ENCODE results near the gene HADH. TPM values are rescaled to one million over a fixed set of nuclear protein-coding genes. Genes with fewer than 3 reads are reported as not detected.
"Not testable (repeated sequence)": the region's sequence is repeated elsewhere in the genome, so short reads cannot be mapped to it uniquely, and the experiment has no call there.

The HADH gene
- total RNA-seq, 2 donors from 2014 or later: 32.5 to 53.0 TPM

- Mint-ChIP-seq H3K4me3 (no peak overlapping the region), H3K36me3 (ENCODE audit: low read depth) (no peaks in the 10 kb centered on the region), H3K4me1 (no peaks in the 10 kb centered on the region), H3K27me3 (ENCODE audit: insufficient read depth) (no peaks in the 10 kb centered on the region), H3K27ac (no peak overlapping the region), H3K9me3 (peaks cover under 1% of the 10 kb centered on the region)
- H3K4me3 ChIP-seq (ENCODE audit: low read length): no peak overlapping the region
- WGBS, 2 experiments (ENCODE audit: insufficient coverage in 1 of 2, insufficient read length in 1 of 2): 85 to 89% methylated on average over 3 to 4 of the region's 4 CpGs
- H3K27me3 ChIP-seq (ENCODE audit: control insufficient read depth, insufficient read depth, low read length, poor library complexity, severe bottlenecking): no peaks in the 10 kb centered on the region
- H3K27ac ChIP-seq (ENCODE audit: low read depth, low read length): no peak overlapping the region
- DNase-seq: no peak
- no peaks in the 10 kb centered on the region for H3K4me1 ChIP-seq (ENCODE audit: control insufficient read depth, insufficient read depth, low read length)
- no peak for TF ChIP-seq CTCF (conservative IDR thresholded peaks at IDR 0.05)
- no peaks in the 10 kb centered on the region for H3K9me3 ChIP-seq (ENCODE audit: control insufficient read depth, low read length)
- H3K36me3 ChIP-seq (ENCODE audit: control insufficient read depth, insufficient read depth, low read length): no peaks in the 10 kb centered on the region
- no peak overlapping the region for H3K9ac ChIP-seq (ENCODE audit: extremely low read depth, low read length, poor library complexity, severe bottlenecking)
These were observed 22.8 kb upstream of the HADH start for GRCh38 chr4:107966903-107967302.

DNA sequence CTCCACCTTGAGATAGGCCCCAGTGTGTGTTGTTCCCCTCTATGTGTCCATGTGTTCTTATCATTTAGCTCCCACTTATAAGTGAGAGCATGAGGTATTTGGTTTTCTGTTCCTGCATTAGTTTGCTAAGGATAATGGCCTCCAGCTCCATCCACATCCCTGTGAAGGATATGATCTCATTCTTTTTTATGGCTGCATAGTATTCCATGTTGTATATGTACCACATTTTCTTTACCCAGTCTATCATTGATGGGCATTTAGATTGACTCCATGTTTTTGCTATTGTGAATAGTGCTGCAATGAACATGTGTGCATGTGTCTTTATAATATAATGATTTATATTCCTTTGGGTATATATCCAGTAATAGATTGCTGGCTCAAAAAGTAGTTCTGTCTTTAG lies 22.2 kb upstream of the HADH start:
- not testable (repeated sequence) for DNase-seq; H3K27me3 Mint-ChIP-seq (ENCODE audit: insufficient read depth); H3K36me3 ChIP-seq (ENCODE audit: control insufficient read depth, insufficient read depth, low read length); H3K9me3 ChIP-seq (ENCODE audit: control insufficient read depth, low read length); H3K4me3 ChIP-seq (ENCODE audit: low read length); H3K27me3 ChIP-seq (ENCODE audit: control insufficient read depth, insufficient read depth, low read length, poor library complexity, severe bottlenecking); H3K27ac ChIP-seq (ENCODE audit: low read depth, low read length); H3K9ac ChIP-seq (ENCODE audit: extremely low read depth, low read length, poor library complexity, severe bottlenecking); H3K4me1 ChIP-seq (ENCODE audit: control insufficient read depth, insufficient read depth, low read length); H3K4me1 Mint-ChIP-seq; H3K9me3 Mint-ChIP-seq; H3K4me3 Mint-ChIP-seq; H3K27ac Mint-ChIP-seq; H3K36me3 Mint-ChIP-seq (ENCODE audit: low read depth)

DNA sequence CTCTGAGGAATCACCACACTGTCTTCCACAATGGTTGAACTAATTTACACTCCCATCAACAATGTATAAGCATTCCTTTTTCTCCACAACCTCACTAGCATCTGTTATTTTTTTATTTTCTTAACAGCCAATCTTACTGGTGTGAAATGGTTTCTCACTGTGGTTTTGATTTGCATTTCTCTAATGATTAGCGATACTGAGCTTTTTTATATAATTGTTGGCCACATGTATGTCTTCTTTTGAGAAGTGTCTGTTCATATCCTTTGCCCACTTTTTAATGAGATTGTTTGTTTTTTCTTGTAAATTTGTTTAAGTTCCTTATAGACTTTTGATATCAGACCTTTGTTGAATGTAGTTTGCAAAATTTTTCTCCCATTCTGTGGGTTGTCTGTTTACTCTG lies 21.8 kb upstream of the HADH start:
- H3K4me3 Mint-ChIP-seq; H3K4me1 Mint-ChIP-seq; H3K27me3 Mint-ChIP-seq (ENCODE audit: insufficient read depth); DNase-seq; H3K36me3 Mint-ChIP-seq (ENCODE audit: low read depth); H3K27me3 ChIP-seq (ENCODE audit: control insufficient read depth, insufficient read depth, low read length, poor library complexity, severe bottlenecking); H3K4me3 ChIP-seq (ENCODE audit: low read length); H3K4me1 ChIP-seq (ENCODE audit: control insufficient read depth, insufficient read depth, low read length); H3K36me3 ChIP-seq (ENCODE audit: control insufficient read depth, insufficient read depth, low read length); H3K9ac ChIP-seq (ENCODE audit: extremely low read depth, low read length, poor library complexity, severe bottlenecking); H3K27ac ChIP-seq (ENCODE audit: low read depth, low read length); H3K27ac Mint-ChIP-seq; H3K9me3 Mint-ChIP-seq; H3K9me3 ChIP-seq (ENCODE audit: control insufficient read depth, low read length): not testable (repeated sequence)
- 88 to 100% methylated on average over 1 of the region's 1 CpG for WGBS, 2 experiments (ENCODE audit: insufficient coverage in 1 of 2, insufficient read length in 1 of 2)

GRCh38 chr4:107970063-107970798 lies 19.5 kb upstream of the HADH start:
- DNase-seq: no peak
- Mint-ChIP-seq H3K27me3 (ENCODE audit: insufficient read depth) (no peaks in the 10 kb centered on the region), H3K4me1 (no peaks in the 10 kb centered on the region), H3K4me3 (no peak overlapping the region), H3K9me3 (no peaks in the 10 kb centered on the region), H3K27ac (no peak overlapping the region), H3K36me3 (ENCODE audit: low read depth) (no peaks in the 10 kb centered on the region)
- no peak overlapping the region for H3K4me3 ChIP-seq (ENCODE audit: low read length)
- no peaks in the 10 kb centered on the region for H3K9me3 ChIP-seq (ENCODE audit: control insufficient read depth, low read length)
- 91 to 96% methylated on average over 7 to 12 of the region's 12 CpGs for WGBS, 2 experiments (ENCODE audit: insufficient coverage in 1 of 2, insufficient read length in 1 of 2)
- H3K36me3 ChIP-seq (ENCODE audit: control insufficient read depth, insufficient read depth, low read length): no peaks in the 10 kb centered on the region
- no peak for TF ChIP-seq CTCF (conservative IDR thresholded peaks at IDR 0.05)
- no peaks in the 10 kb centered on the region for H3K4me1 ChIP-seq (ENCODE audit: control insufficient read depth, insufficient read depth, low read length)
- H3K9ac ChIP-seq (ENCODE audit: extremely low read depth, low read length, poor library complexity, severe bottlenecking): no peak overlapping the region
- no peak overlapping the region for H3K27ac ChIP-seq (ENCODE audit: low read depth, low read length)
- no peaks in the 10 kb centered on the region for H3K27me3 ChIP-seq (ENCODE audit: control insufficient read depth, insufficient read depth, low read length, poor library complexity, severe bottlenecking)
